Measurements from ENCODE around the gene EPB41L4B. TPM values are rescaled to one million over a fixed set of nuclear protein-coding genes. Genes with fewer than 3 reads are reported as not detected.

Gene EPB41L4B
- total and polyA plus RNA-seq, 2 of the 13 experiments (the other 11 are each of a cell fraction or from before 2014, with no cell fraction given), result 17.6 to 22.1 TPM

- Histone ChIP-seq H3K4me1 (ENCODE audit: insufficient read depth, low read length) (peaks cover 6% of the 10 kb centered on the region), H3K36me3 (replicated peaks in 1 of 2; ENCODE audit: control insufficient read depth in 1 of 2, insufficient read depth in 2 of 2, low read length in 2 of 2) (no peaks in the 10 kb centered on the region), H3K9ac (ENCODE audit: insufficient read depth, low read depth, low read length) (no peak overlapping the region), H3K27me3 (ENCODE audit: control insufficient read depth in 1 of 2, insufficient read depth in 2 of 2, low read length in 2 of 2) (0 out of 5 replicates have a peak, but pooled peaks cover 0 to 3% of the 10 kb centered on the region in 2 experiments), H2AFZ (ENCODE audit: low read length) (no peak overlapping the region), H3K27ac (ENCODE audit: extremely low read length, insufficient read depth, low read length) (no peak overlapping the region), H3K79me2 (ENCODE audit: insufficient read depth, low read length) (no peaks in the 10 kb centered on the region), H3K9me3 (ENCODE audit: low read length) (no peaks in the 10 kb centered on the region), H3K4me2 (ENCODE audit: low read depth, low read length) (no peak overlapping the region), H3K4me3 (replicated peaks in 1 of 3; ENCODE audit: insufficient read depth in 1 of 3, low read depth in 2 of 3, low read length in 3 of 3) (no peak overlapping the region), H4K20me1 (ENCODE audit: insufficient read depth, low read length) (no peaks in the 10 kb centered on the region)
- POLR2A ChIA-PET, result no interaction called here
- ATAC-seq, result no peak
- in situ Hi-C loops (cut with HindIII; ENCODE audit: extremely low pct_ligation_motif_present, low pct_unique_long_range_greater_than_20kb), result no loop called here
- WGBS (ENCODE audit: low lambda C conversion rate), result 0% methylated on average over 2 of the region's 2 CpGs
- TF ChIP-seq FOXA3 (CRISPR knock-in tag; IDR thresholded peaks at IDR 0.05) (no peak), AFF4 (CRISPR knock-in tag; IDR thresholded peaks at IDR 0.05) (no peak), FUBP1 (CRISPR knock-in tag; IDR thresholded peaks at IDR 0.05; ENCODE audit: borderline replicate concordance) (no peak), ZNF224 (CRISPR knock-in tag; IDR thresholded peaks at IDR 0.05) (no peak), ZNF724P (CRISPR knock-in tag; IDR thresholded peaks at IDR 0.05; ENCODE audit: borderline replicate concordance) (no peak), ZFP90 (CRISPR knock-in tag; IDR thresholded peaks at IDR 0.05; ENCODE audit: borderline replicate concordance) (no peak), BRF2 (CRISPR knock-in tag; IDR thresholded peaks at IDR 0.05) (no peak), HNRNPUL1 (IDR thresholded peaks at IDR 0.05; ENCODE audit: low read depth, low read length) (no peak), SNAPC4 (CRISPR knock-in tag; IDR thresholded peaks at IDR 0.05) (no peak)
- no TSS peak for BruUV-seq (replicated peaks)
- CTCF ChIA-PET (ENCODE audit: low intra/inter-chr PET ratio, low total read pairs), result no interaction called here
- FAIRE-seq, result no peak
- intact Hi-C loops (cut with micrococcal nuclease; ENCODE audit: unreplicated experiment), result no loop called here
- DNase-seq (ENCODE audit: low spot score), result no peak
Measured at GRCh38 chr9:109354190-109354589, 33.3 kb upstream of the EPB41L4B start.

All from HepG2 (cell line).